Left renal cortex interstitium (tissue), 4 donors: ENCODE data around the gene COL18A1. TPM values are rescaled to one million over a fixed set of nuclear protein-coding genes. Genes with fewer than 3 reads are reported as not detected.
"Not testable (repeated sequence)": the region's sequence is repeated elsewhere in the genome, so short reads cannot be mapped to it uniquely, and the experiment has no call there.

ENCODE experiments used
- DNase-seq, 4 donors: peaks; one replicate each; pipeline ENCODE4 v3.0.0-alpha.2; 2013; ENCODE audit warnings: low read depth in 4 of 4, low spot score in 2 of 4, missing footprints in 1 of 4
- polyA plus RNA-seq, 4 donors: library from polyadenylated mRNA; unstranded; fragments of 120-200 nt; gene quantifications; one replicate each; pipeline ENCODE4 v1.2.1, GENCODE V29; 2013; ENCODE audit not compliant: insufficient read length in 4 of 4

Gene COL18A1
- polyA plus RNA-seq, 4 donors = 103 to 225 (median 190) TPM

DNA sequence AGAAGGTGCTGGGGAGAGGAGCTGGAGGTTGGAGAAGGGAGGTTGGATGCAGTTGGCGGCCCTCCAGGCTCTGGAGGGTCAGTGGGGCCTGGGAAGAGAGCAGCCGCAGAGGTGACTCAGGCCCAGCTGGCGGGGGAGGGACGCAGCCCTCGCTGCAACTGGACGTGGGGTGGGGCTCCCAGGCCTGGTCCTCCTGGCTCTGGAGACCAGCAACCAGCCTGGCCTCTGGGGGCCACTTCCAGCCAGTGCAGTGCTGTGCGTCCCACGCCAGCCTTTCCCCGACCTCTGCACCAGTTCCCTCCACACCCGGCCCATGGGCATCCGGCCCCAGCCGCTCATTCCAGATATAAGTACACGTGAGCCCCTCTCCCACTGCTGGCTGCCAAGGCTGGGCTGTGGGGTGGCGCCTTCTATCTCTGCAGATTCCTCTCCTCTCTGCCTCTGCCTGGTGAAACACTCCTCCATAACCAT, 38.0 kb upstream of the COL18A1 start:
- DNase-seq = no peak

DNA sequence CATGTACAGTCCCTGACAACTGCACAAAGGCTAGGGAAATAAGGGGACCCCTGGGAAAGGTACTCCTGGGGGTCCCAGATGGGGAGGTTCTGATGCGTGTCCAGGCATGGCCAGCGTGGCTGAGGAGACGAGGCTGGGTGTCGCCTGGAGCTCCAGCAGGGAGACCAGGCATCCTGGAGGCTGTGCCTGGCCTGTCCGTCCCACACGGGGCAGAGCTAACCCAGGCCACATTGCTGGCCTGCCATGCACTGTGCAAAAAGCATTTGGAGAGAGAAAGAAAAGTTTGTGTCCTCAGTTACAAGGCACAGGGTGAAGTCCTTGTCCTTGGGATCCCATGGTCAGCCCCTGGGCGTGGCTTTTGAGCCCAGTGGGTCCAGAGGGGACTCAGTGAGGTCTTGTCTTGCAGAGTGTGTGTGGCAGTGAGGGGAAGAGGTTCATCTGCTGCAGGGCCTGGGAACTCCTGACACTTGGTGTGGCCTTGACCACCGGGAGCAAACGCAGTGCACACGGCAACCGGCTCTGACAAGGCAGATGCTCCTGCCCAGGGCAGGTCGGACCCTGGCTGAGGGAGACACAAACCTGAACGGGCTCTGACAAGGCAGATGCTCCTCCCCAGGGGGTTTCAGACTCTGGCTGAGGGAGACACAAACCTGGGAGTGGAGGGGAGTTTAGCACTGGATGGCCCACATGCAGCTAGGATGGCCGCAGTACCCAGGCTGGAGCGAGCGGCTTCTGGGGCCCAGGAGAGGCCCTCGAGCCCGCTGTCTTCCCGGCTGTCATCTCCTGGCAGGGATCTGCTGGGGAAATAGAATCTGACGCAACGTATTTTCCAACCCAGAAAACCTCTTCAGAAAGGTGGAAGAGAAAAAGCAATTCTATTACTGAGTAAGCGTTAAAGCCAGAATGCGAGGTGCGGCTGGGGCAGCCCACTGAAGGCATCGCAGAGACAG, 37.3 kb upstream of the COL18A1 start:
- DNase-seq = no peak

DNA sequence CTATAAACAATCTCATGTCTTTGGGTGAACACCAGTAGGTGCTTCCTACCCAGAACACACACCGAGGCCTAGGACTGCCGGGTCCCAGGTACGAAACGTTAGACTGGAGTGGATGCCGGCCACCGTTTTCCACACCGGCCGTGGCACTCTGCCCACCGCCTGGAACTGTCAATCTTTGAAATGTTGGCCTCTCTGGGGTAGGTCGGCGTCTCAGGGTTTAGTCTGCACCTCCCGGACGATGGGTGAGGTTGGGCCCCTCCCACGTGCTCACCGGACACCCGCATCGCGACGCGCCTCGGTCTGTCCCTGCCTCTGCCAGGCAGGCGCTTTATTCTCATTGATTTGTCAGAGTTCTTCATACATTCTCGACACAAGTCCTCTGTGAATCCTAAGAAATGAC, 35.9 kb upstream of the COL18A1 start:
- DNase-seq = not testable (repeated sequence)

DNA sequence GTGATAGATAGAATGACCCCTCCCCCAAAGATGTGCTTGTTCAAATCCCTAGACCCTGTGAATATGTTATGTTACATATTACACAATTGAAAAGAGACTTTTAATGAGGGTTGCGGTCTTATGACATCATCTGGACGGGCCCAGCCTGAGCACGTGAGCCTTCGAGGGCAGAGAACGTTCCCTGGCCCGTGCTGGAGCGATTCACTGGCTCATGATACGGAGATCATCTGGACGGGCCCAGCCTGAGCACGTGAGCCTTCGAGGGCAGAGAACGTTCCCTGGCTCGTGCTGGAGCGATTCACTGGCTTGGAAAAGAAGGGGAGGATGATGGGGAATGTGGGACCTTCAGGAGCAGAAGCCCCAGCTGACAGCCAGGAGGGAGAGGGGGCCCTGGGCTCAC, 34.4 kb upstream of the COL18A1 start:
- DNase-seq = no peak

DNA sequence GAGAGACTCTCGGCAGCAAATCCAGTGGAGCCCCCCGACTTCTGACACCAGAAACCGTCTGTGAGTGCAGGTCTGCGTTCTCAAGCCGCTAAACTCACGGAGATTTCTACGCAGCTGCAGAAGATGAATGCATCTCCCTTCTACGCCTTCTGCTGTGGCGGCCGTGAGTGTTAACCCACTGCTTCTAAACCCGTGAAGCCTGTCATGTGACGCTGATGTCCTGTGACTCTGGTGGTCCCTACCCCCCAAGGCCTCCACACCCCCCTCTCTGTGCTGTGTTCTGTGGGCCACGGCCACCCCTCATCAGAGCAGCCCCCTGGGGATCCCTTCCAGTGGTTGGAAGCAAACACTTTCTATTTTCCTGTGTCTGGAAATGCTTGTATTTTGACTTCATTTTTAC, 33.9 kb upstream of the COL18A1 start:
- no peak for DNase-seq

DNA sequence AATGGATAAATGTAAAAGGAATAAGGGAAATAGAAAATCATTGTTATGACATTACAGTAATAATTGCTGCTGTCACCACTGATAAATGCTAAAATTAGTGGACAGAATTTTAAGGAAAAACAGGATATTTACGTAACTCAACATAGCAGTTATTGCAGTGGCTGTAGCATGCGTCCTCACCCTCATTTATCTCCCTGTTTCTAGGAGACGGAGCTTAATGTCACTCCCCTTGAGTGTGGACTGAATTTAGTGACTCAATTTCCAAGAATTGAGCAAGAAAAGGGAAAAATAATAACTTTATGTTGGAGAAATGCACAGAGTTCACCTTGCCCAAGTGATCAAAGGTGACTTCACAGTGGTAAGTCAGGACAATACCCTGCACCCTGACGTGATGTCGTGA, 33.3 kb upstream of the COL18A1 start:
- DNase-seq = no peak

DNA sequence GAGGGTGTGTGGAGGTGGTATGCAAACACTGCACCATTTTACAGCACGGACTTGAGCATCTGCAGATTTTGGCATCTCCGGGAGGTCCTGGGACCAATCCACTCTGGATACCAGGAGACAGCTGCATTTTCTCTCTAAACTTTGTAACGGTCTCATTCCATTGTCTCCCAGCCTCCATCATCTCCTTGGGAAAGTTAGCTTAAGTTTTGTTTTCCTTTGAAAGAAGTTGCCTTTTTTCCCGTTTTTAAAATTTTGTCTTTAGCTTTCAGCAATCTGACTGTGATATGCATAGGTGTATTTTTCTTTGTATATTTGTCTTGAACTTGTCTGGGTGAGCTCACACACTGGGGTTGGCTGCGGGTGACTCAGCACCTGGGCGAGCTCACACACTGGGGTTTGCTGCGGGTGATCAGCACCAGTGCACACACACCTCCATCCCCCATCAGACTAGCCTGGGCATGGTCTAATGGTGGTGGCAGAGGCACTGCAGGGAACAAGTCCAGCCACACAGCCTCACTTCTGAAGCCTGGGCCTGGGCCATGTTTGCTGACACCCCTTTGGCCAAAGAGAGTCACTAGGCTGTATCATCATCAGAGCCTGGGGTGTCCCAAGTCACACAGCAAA, 32.1 kb upstream of the COL18A1 start:
- DNase-seq = no peak

DNA sequence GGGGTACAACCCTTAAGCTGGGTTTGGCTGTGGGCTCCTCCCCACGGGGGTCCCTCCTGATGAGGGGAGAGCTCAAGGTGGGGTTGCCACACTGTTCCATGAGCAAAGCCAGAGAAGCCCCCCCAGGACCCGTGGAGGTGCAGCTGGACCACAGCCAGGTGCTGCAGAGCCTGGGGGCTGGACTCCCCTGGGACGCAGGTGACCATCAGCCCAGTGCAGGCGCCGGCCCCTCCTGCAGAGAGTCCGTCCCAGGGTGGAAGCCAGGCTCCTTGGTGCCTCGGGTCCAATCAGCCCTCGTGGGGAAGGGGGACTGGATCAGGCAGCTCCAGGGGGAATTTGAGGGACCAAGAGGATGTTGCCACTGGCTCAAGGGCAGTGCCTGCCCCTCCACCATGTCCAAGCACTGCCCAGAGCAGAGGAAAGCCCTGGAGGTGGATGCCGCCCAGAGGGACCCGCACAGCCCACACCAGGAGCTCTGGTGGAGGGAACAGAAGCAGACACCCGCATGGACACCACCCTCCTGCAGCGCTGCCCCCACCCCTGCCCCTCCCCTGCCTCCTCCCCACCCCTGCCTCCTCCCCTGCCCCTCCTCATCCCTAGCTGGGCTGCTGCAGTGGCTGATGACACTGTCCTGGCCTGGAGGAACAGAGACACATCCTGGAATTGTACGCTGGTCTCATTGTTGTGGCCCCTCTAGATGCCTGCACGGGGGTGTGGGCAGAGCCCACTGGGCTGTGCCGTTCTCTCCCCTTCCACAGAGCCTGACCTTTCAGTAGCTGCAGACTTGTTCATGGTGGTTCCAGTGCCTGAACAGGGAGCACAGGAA, 30.8 kb upstream of the COL18A1 start:
- DNase-seq = no peak

DNA sequence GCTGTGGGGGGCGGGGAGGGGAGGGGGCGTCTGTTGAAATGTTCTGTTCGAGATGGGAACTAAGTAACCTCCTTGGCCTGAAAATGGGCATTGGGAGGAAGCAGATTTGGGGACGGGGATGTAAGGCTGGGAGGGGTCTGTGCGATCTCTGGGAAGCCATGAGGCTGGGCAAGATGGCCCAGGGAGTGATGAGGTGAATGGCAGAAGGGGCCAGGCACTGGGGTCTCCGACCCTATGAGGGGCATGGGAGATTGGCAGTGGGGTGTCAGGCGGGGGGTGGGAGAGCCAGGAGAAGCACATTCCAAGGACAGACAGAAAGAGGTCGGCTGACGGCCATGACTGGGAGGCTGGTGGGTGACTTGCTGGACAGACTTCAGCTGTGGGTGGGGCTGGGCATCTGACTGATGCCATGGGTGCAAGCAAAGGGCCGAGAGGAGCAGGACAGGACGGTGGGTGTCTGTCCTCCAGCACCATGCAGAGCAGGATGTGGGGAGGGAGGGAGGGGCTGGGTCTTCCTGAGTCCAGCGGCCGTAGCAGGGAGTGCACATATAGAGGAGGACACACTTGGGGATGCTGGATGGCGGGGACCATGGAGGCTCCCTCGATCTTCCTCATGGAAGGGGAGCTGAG, 30.0 kb upstream of the COL18A1 start:
- no peak for DNase-seq

DNA sequence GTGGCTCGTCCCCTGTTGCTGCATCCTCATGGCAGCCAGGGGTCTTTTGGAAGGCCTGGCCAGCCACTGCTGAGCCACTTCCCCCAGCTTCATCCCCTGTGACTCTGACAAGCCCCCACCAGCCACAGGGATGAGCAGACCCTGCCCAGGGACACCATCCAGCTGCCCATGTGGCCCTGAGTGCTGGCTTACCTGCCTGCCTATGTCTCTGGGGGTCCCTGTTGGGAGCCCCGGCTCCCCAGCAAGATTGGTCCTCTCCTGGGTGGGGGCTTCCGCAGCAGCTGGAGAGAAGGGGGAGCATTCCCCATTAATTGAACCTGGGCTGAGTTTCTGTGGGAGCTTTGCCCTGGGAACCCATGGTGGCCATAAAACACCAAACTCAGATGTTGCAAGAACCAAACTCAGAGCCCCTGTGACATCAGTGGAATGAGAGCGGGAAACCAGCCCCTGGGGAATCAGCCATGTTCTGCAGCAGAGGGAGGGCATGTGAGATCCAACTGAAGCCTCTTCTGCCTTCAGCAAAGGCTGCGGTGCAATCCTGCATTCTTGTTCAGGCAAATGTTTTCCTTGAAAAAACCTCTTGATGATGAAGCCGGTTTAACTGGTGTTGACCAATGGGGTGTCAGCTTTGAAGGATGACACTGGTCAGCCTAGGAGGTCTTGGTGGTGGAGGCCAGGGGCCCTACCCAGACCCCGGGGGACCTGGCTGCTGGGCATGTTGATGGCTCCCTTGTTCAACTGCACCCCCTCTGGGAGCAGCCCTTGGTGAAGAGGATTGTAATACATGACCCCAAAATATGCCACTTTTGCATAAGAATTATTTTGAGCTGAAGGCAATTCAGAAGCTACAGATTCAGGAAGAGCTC, 28.3 kb upstream of the COL18A1 start:
- no peak for DNase-seq

DNA sequence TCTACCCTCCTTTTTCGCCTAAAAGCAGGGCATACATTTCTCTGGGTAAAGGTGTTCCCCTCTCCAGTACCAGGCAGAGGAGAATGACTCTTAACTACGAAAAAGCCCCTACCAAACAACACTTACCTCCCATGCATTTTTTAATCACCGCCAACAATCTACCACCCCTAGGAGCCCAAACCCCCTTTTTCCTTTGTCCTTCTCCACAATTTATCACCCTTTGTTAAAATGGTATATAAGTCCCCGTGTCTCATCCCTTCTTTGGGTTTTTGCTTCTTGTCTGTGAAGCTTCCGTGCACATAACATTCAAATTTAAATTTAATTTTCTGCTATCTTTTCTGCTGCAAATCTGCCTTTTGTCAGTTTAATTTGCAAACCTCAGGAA, 27.6 kb upstream of the COL18A1 start:
- DNase-seq = no peak

DNA sequence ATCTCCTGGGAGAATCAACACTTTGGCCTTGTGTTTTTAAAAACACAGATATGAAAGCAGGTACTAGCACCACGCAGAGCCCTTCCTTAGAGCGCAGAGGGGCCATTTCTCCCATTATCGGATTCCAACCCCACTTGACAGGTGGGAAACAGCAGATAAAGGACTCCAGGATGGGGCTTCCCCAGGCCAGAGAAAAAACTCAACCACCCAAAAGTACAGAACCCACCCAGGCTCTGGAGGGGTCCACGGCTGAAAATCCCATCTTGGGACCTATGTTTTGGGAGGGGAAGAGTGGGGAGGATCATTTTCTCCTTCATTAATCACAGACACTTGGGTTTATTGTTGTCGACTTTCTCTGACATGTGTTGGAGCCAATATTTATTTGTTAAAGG, 27.1 kb upstream of the COL18A1 start:
- no peak for DNase-seq

DNA sequence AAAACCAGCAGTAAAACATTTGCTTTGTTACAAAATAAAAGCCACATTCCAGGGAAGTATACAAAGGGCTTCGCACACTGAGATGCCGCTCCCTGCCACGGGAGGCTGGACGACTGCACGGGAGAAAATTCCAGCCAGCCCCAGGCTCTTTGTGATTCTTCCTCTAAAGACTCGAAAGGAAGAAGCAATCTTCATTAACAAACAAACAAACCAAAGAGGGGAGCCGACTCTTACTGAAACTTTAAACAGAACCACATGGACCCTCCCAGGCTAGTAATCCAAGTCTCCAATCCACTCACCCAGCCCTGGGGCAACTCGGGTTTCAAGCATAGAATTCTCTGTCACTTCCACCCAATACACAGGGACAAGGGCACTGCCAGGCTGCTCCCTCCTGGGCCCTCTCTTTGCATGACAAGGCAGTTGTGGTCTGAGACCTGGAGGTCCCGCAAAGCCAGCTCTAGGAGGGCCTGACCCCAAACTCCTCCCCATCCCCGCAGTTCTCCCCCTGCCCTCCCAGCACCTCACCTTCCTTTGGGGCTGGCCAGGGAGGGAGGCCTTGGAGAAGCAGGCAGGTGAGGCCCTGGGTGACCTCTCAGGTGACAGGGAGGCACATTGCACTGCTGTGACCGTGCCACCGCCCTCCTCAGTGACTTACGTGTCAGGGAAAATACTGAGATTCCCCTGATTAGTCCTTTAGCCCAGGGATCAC, 26.6 kb upstream of the COL18A1 start:
- no peak for DNase-seq

DNA sequence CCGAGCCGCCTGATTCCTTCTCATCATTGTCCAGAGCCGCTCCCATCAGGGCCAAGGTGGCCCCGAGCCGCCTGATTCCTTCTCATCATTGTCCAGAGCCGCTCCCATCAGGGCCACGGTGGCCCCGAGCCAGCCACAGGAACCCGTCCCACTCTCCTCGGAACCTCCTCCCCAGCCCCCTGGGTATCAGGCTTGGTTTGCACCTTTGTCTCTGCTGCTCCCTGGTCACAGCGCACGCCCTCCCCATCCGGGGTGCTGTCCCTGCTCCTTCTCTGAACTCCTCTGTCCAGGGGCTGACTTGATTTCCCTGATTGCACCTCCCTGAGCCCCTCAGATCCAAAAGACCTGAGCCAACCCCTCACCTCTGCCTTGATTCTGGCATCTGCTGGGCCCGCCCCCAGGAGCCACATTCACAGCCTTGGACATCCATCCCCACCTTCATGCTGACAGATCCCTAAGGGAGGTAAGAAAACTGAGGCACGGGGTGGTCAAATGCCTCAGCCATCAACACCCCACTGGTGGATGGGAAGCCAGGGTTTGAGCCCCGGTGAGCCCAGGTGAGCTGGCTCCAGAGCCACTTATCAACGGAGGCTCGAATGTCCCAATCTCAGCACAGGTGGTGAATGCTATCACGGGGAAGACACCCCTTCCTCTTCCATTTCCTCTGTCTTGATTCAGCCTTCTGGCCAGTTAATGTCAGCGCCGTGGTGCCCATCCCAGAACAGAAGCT, 25.6 kb upstream of the COL18A1 start:
- DNase-seq = no peak

DNA sequence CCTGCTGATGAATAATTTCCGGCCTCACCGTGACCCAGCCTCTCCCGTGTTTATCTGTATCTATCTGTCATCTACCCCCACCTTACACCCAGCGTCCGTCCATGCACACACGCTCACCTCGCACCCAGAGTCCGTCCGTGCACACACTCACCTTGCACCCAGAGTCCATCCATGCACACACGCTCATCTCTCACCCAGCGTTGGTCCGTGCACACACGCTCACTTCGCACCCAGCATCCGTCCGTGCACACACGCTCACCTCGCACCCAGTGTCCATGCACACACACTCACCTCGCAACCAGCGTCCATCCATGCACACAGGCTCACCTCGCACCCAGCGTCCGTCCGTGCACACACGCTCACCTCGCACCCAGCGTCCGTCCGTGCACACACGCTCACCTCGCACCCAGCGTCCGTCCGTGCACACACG, 25.0 kb upstream of the COL18A1 start:
- no peak for DNase-seq

DNA sequence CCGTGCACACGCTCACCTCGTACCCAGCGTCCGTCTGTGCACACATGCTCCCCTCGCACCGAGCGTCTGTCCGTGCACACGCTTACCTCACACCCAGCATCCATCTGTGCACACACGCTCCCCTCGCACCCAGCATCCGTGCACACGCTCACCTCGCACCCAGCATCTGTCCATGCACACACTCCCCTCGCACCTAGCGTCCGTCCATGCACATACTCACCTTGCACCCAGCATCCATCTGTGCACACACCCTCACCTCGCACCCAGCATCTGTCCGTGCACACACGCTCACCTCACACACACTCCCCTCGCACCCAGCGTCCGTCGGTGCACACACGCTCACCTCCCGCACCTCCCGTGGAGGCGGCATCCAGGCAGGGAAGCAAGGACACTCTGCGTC, 24.4 kb upstream of the COL18A1 start:
- no peak for DNase-seq

DNA sequence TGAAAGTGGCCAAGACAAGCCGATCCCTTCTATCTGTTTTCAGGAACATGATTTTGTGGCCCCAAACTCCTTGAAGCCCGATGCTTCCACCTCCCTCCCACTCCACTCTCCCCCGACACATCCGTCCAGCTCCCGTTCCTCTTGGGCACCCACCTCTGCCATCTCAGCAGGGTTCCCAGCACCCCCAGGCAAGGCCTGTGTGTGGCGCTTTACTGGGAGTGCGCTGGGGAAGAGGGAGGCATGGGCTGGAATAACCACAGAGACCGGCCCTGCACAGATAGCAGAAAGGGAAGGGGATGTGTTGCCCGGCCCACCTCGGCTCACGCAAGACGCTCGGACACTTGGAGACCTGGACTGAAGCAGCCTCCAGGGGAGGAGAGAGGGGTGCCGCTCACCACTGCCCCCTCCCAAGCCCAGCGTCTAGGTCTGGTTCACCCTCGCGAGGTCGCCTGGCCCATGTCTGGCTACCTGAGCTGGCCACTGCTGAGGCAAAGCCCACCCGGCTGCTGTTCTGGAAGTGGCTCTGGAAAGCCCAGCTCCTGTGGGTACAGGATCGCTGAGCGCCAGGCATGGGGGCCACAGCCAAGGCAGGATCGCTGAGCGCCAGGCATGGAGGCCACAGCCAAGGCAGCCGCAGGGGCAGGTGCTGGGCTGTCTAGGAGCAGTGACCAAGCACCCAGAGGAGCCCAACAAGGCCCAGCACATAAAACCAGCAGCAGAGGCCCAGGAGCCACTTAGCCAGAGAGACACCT, 23.8 kb upstream of the COL18A1 start:
- no peak for DNase-seq
